Measurements from ENCODE around the gene NUDT22. TPM values are rescaled to one million over a fixed set of nuclear protein-coding genes. Genes with fewer than 3 reads are reported as not detected.

Gene NUDT22
- total and polyA plus RNA-seq, 2 donors (not counting 1 experiment from before 2014, with no cell fraction given): 104 to 139 TPM

DNA sequence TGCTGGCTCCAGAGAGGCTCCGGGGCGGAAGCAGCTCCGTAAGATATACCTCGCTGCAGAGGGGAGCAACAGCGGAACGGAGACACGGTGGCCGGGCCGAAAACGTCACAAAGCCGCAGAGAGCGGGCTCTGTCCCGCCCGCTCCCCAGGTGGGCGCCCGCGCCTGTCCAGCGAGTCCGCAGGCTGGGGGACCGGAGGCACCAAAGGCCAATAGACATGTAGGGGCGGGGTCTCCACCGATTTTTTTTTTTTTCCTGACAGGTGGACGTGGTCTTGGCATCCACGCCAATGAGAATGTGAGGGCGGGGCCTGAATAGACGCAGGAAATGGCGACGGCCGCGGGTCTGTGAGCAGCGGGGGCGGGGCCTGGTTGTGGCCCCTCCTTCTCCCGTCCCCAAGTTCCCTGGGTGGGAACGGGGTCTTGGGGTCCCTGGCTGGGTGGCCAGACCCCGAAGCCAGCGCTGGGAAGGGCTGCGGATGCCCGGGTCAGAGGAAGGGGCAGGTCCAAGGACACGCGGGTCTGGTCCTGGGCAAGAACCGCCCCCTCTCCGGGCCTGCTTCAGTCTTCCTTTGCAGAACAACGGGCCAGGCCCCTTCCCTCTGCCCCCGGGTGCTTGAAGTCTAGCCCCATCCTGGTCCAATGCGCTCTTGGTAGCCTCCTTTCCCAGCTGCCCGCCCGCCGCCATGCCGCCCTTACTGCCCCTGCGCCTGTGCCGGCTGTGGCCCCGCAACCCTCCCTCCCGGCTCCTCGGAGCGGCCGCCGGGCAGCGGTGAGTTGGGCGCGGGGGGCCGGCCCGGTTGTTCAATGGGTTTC lies 4.3 kb downstream of the NUDT22 start, which contains the start of gene DNAJC4:
DNAJC4 (plus strand) TSS at position 378 of the 814 bp plus-strand sequence; CDS start at position 685, 307 bp downstream.
- peak within 1 kb of the TSS; percentile 67 to 98 (median 78) for H3K4me3 ChIP-seq (ENCODE audit: control extremely low read depth in 1 of 5, extremely low read depth in 1 of 5, insufficient read depth in 1 of 5, low read depth in 2 of 5, low read length in 4 of 5)
- TF ChIP-seq EZH2 (IDR thresholded peaks at IDR 0.05; ENCODE audit: borderline replicate concordance, insufficient read depth, low read depth, low read length, poor library complexity, severe bottlenecking) (no peak), CTCF (IDR thresholded peaks at IDR 0.05) (no peak)
- no peaks in the 10 kb centered on the region for H3K27me3 Mint-ChIP-seq
- peak within 1 kb of the TSS; percentile 97 for H3K27ac Mint-ChIP-seq
- peaks cover 57% of the 10 kb centered on the region for H3K4me1 Mint-ChIP-seq
- ChIA-PET CTCF (interaction anchor here (1.0 to 1.6 kb wide), 4 partner anchors 15 to 26 kb away, joined by 3 to 6 read pairs (median 4); partner anchors contain the start of gene PLCB3), POLR2A (interaction anchor here (0.6 to 2.4 kb wide), 11 partner anchors 11 to 1031 kb away, joined by 3 to 13 read pairs (median 4); partner anchors contain the start of genes FERMT3, FKBP2 and PRDX5)
- peak within 1 kb of the TSS; percentile 74 for H3K9ac ChIP-seq (ENCODE audit: low read length)
- intact Hi-C loops (cut with micrococcal nuclease): loop anchor here (1.0 to 2.0 kb wide), 6 partner anchors 11 to 75 kb away; partner anchors contain the start of genes BAD, ESRRA, FKBP2 and GPR137
- no peaks in the 10 kb centered on the region for H3K27me3 ChIP-seq (replicated peaks in 1 of 4; ENCODE audit: control extremely low read depth in 1 of 4, control insufficient read depth in 3 of 4, insufficient read depth in 4 of 4, low read length in 3 of 4)
- H3K27ac ChIP-seq (ENCODE audit: low read length in 2 of 2): peak within 1 kb of the TSS; percentile 84
- ATAC-seq (ENCODE audit: low read depth) (peak; percentile 59), DNase-seq (peak; percentile 94)
- peak within 1 kb of the TSS; percentile 99 for H3K4me2 ChIP-seq (replicated peaks; ENCODE audit: low read depth, low read length, poor library complexity, severe bottlenecking)
- no peaks in the 10 kb centered on the region for H3K9me3 ChIP-seq (ENCODE audit: control extremely low read depth in 1 of 3, control insufficient read depth in 2 of 3, insufficient read depth in 1 of 3, low read length in 2 of 3)
- peaks cover 41 to 66% of the 10 kb centered on the region in 2 donors for H3K4me1 ChIP-seq (ENCODE audit: control insufficient read depth in 2 of 2, insufficient read depth in 2 of 2, low read length in 2 of 2)
- H4K20me1 ChIP-seq (ENCODE audit: control insufficient read depth, insufficient read depth, low read length, poor library complexity, severe bottlenecking): peaks cover 17% of the 10 kb centered on the region
- under 1% methylated on average over 59 of the region's 62 CpGs for WGBS (ENCODE audit: insufficient coverage)
- no peaks in the 10 kb centered on the region for H3K9me3 Mint-ChIP-seq (ENCODE audit: insufficient read depth)
- H3K79me2 ChIP-seq (ENCODE audit: control insufficient read depth, insufficient read depth, low read length): peaks cover 26% of the 10 kb centered on the region
- H3K4me3 Mint-ChIP-seq: peak within 1 kb of the TSS; percentile 95
- peak within 1 kb of the TSS; percentile 85 for H2AFZ ChIP-seq (ENCODE audit: insufficient read depth, low read depth, low read length, poor library complexity, severe bottlenecking)
- H3K36me3 ChIP-seq (replicated peaks in 1 of 2; ENCODE audit: control extremely low read depth in 1 of 2, control insufficient read depth in 1 of 2, extremely low read depth in 1 of 2, insufficient read depth in 2 of 2, low read length in 1 of 2): no peaks in the 10 kb centered on the region
